HL-60 (cell line): ENCODE data around the gene USB1.

ENCODE experiments used
- CTCF ChIP-seq: IDR thresholded peaks from one replicate; pipeline ENCODE4 v1.5.1; 2011; ENCODE audit warnings: low read length, control low read depth, inconsistent platforms; ENCODE audit not compliant: insufficient read depth
- GABPA ChIP-seq: IDR thresholded peaks from 2 replicates; pipeline ENCODE4 v1.6.1; 2012; ENCODE audit warnings: low read depth
- POLR2AphosphoS5 ChIP-seq: IDR thresholded peaks from 2 replicates; pipeline ENCODE4 v1.6.1; 2012; ENCODE audit warnings: low read depth
- REST ChIP-seq: IDR thresholded peaks from 2 replicates; pipeline ENCODE4 v1.6.1; 2012; ENCODE audit warnings: low read depth; ENCODE audit not compliant: insufficient replicate concordance

- TF ChIP-seq CTCF (no peak), GABPA (no peak), POLR2AphosphoS5 (no peak), REST (no peak)
Observed at GRCh38 chr16:57957673-57958392, 43.4 kb upstream of the USB1 start.
